IMR-90 (cell line): ENCODE results near the gene PPP6R3. TPM values are rescaled to one million over a fixed set of nuclear protein-coding genes. Genes with fewer than 3 reads are reported as not detected.

Source experiments
- ATAC-seq: fragments of 200-7000 bp; cut with Tn5 transposase; 2 replicates; pipeline ENCODE4 v1.9.1; 2020; ENCODE audit warnings: low read depth, mild to moderate bottlenecking, moderate library complexity
- BruUV-seq: library from RNA; stranded (reverse); fragments of 400-500 nt; replicated peaks from 2 replicates; lab custom pipeline; 2021; lab: Mats Ljungman, UMichigan
- CTCF ChIA-PET: fragments of 300-600 bp; formaldehyde crosslinking; extraction: SDS; loops from one replicate; lab custom pipeline; 2021; ENCODE audit warnings: antibody characterized with exemption; lab: Yijun Ruan, JAX
- POLR2A ChIA-PET: fragments of 300-600 bp; sonication (Branson Sonifier 250); formaldehyde crosslinking; loops from one replicate; lab custom pipeline; 2022; ENCODE audit warnings: antibody characterized with exemption; ENCODE audit not compliant: unreplicated experiment; lab: Charles Lee
- DNase-seq: peaks from one replicate; pipeline ENCODE4 v3.0.0; 2013
- H2AFZ ChIP-seq: replicated peaks from 2 replicates; pipeline ENCODE3; 2013; ENCODE audit warnings: low read length, mild to moderate bottlenecking; ENCODE audit not compliant: poor library complexity
- H2AK5ac ChIP-seq: 2 replicates; pipeline ENCODE4 v1.6.1; 2013; ENCODE audit warnings: low read depth, low read length, inconsistent platforms
- H2AK9ac ChIP-seq: replicated peaks from 2 replicates; pipeline ENCODE3; 2013; ENCODE audit warnings: mild to moderate bottlenecking, low read depth, low read length, moderate library complexity; ENCODE audit not compliant: poor library complexity
- H2BK120ac ChIP-seq: 2 replicates; pipeline ENCODE4 v1.6.1; 2013; ENCODE audit warnings: low read depth, low read length, inconsistent platforms
- H2BK15ac ChIP-seq: 3 replicates; pipeline ENCODE4 v1.6.1; 2013; ENCODE audit warnings: low read depth, low read length, inconsistent platforms
- H2BK20ac ChIP-seq: 2 replicates; pipeline ENCODE4 v1.6.1; 2013; ENCODE audit warnings: low read depth, mild to moderate bottlenecking, inconsistent platforms, low read length, moderate library complexity
- H2BK5ac ChIP-seq: 2 replicates; pipeline ENCODE4 v1.6.1; 2013; ENCODE audit warnings: mild to moderate bottlenecking, low read depth, low read length, inconsistent platforms; ENCODE audit not compliant: poor library complexity, severe bottlenecking
- H3K14ac ChIP-seq: replicated peaks from 2 replicates; pipeline ENCODE4 v1.6.1; 2013; ENCODE audit warnings: low read depth, low read length, inconsistent platforms
- H3K18ac ChIP-seq: 2 replicates; pipeline ENCODE4 v1.6.1; 2013; ENCODE audit warnings: low read depth, low read length, control low read depth
- H3K23ac ChIP-seq: 2 replicates; pipeline ENCODE4 v1.6.1; 2013; ENCODE audit warnings: low read depth, low read length, inconsistent platforms
- H3K27ac ChIP-seq: 2 replicates; pipeline ENCODE4 v1.5.1; 2013; ENCODE audit warnings: mild to moderate bottlenecking, control low read depth, low read length; ENCODE audit not compliant: insufficient read depth
- H3K27me3 ChIP-seq: 2 replicates; pipeline ENCODE4 v1.6.1; 2013; ENCODE audit warnings: low read length; ENCODE audit not compliant: control insufficient read depth, insufficient read depth
- H3K36me3 ChIP-seq: 2 replicates; pipeline ENCODE4 v1.6.1; 2013; ENCODE audit warnings: low read length, mixed read lengths; ENCODE audit not compliant: control insufficient read depth, insufficient read depth
- H3K4ac ChIP-seq: 2 replicates; pipeline ENCODE4 v1.6.1; 2013; ENCODE audit warnings: low read depth, low read length, inconsistent platforms
- H3K4me1 ChIP-seq: 2 replicates; pipeline ENCODE4 v1.6.1; 2013; ENCODE audit warnings: low read length, mixed read lengths; ENCODE audit not compliant: control insufficient read depth, insufficient read depth
- H3K4me2 ChIP-seq: 2 replicates; pipeline ENCODE4 v1.6.1; 2013; ENCODE audit warnings: low read depth, mild to moderate bottlenecking, control low read depth, low read length, moderate library complexity
- H3K4me3 ChIP-seq: 2 replicates; pipeline ENCODE4 v1.5.1; 2013; ENCODE audit warnings: low read depth, mild to moderate bottlenecking, control low read depth, low read length, moderate library complexity; ENCODE audit not compliant: insufficient read depth
- H3K56ac ChIP-seq: 2 replicates; pipeline ENCODE4 v1.6.1; 2013; ENCODE audit warnings: low read length, inconsistent platforms; ENCODE audit not compliant: insufficient read depth; ENCODE audit errors: extremely low read depth
- H3K79me1 ChIP-seq, 2 experiments: 2 replicates each; pipeline ENCODE4 v1.6.1; 2013; ENCODE audit warnings: low read length in 2 of 2, inconsistent platforms in 1 of 2, low read depth in 1 of 2
- H3K9ac ChIP-seq: 2 replicates; pipeline ENCODE4 v1.6.1; 2013; ENCODE audit warnings: low read depth, low read length, control low read depth
- H3K9me1 ChIP-seq: 2 replicates; pipeline ENCODE4 v1.6.1; 2013; ENCODE audit warnings: low read length, inconsistent platforms; ENCODE audit not compliant: insufficient read depth
- H3K9me3 ChIP-seq: 2 replicates; pipeline ENCODE4 v1.6.1; 2013; ENCODE audit warnings: low read length; ENCODE audit not compliant: control insufficient read depth, insufficient read depth
- H4K20me1 ChIP-seq: 2 replicates; pipeline ENCODE4 v1.6.1; 2013; ENCODE audit warnings: low read length, inconsistent platforms; ENCODE audit not compliant: insufficient read depth
- H4K5ac ChIP-seq: 2 replicates; pipeline ENCODE4 v1.6.1; 2013; ENCODE audit warnings: mild to moderate bottlenecking, low read depth, low read length, control low read depth
- H4K8ac ChIP-seq, 2 experiments: 2 replicates each; pipeline ENCODE4 v1.6.1; 2013; ENCODE audit warnings: low read depth in 2 of 2, low read length in 2 of 2, control low read depth in 1 of 2, inconsistent platforms in 1 of 2
- H4K91ac ChIP-seq: 2 replicates; pipeline ENCODE4 v1.6.1; 2013; ENCODE audit warnings: low read depth, low read length, inconsistent platforms; ENCODE audit not compliant: insufficient read depth
- BHLHE40 ChIP-seq: fragments of 150-350 bp; IDR thresholded peaks from 2 replicates; pipeline ENCODE4 v1.6.1; 2016; ENCODE audit warnings: mild to moderate bottlenecking, low read depth, low read length
- CEBPB ChIP-seq: IDR thresholded peaks from 2 replicates; pipeline ENCODE4 v1.6.1; 2012; ENCODE audit warnings: low read depth, low read length, improper control_type of control experiment
- CTCF ChIP-seq: conservative IDR thresholded peaks from 2 replicates; pipeline ENCODE4 v1.5.1; 2012; ENCODE audit warnings: mild to moderate bottlenecking, low read depth, low read length, improper control_type of control experiment
- MAFK ChIP-seq: IDR thresholded peaks from 2 replicates; pipeline ENCODE4 v1.6.1; 2012; ENCODE audit warnings: low read depth, low read length, improper control_type of control experiment
- MAZ ChIP-seq: IDR thresholded peaks from 2 replicates; pipeline ENCODE4 v1.6.1; 2012; ENCODE audit warnings: low read depth, mild to moderate bottlenecking, low read length, improper control_type of control experiment, moderate library complexity, borderline replicate concordance
- POLR2A ChIP-seq: IDR thresholded peaks from 2 replicates; pipeline ENCODE4 v1.6.1; 2012; ENCODE audit warnings: mild to moderate bottlenecking, low read depth, low read length
- WGBS, 2 experiments: methylation state at CpG; one replicate each; pipeline versions ENCODE4 v1.1.5 to v1.1.7; 2013; ENCODE audit warnings: missing lambda C conversion rate in 2 of 2; ENCODE audit not compliant: insufficient read length in 1 of 2; ENCODE audit errors: extremely low coverage in 2 of 2; 5-methylcytosine and 5-hydroxymethylcytosine counted together
- dilution Hi-C: fragments of 300-500 bp; cut with HindIII; formaldehyde crosslinking; loops from one replicate; pipeline ENCODE4 v1.14.3; 2018; ENCODE audit warnings: low sequenced_read_pairs; ENCODE audit not compliant: unreplicated experiment
- in situ Hi-C: fragments of 300-500 bp; cut with MboI; formaldehyde crosslinking; loops from 3 replicates; pipeline ENCODE4 v1.14.3; 2019; ENCODE audit warnings: low sequenced_read_pairs, inconsistent platforms, mixed read lengths
- intact Hi-C: fragments of 100-400 bp; cut with micrococcal nuclease; formaldehyde crosslinking; loops from 2 replicates; pipeline ENCODE4 v1.10.0; 2022
- polyA plus RNA-seq, 3 experiments: library from polyadenylated mRNA; depleted of rRNA; stranded (reverse); fragments of >200 nt; gene quantifications; 2 replicates each; pipeline ENCODE4 v1.2.3, GENCODE V29; 2012; ENCODE audit warnings: low replicate concordance in 1 of 3
- total RNA-seq: library from RNA; depleted of rRNA; stranded (reverse); fragments of >200 nt; gene quantifications from 2 replicates; pipeline ENCODE4 v1.2.3, GENCODE V29; 2012

PPP6R3 gene
- total and polyA plus RNA-seq, 2 of the 4 experiments (the other 2 are of a cell fraction) = 29.0 to 123 TPM

- H3K23ac ChIP-seq = no peak overlapping the region
- no peak overlapping the region for H2BK5ac ChIP-seq
- peaks cover 82% of the 10 kb centered on the region for H4K20me1 ChIP-seq
- no peak for TF ChIP-seq POLR2A
- TF ChIP-seq MAZ = no peak
- TF ChIP-seq CEBPB = no peak
- no peak for TF ChIP-seq BHLHE40
- TF ChIP-seq CTCF = no peak
- TF ChIP-seq MAFK = no peak
- H3K9me3 ChIP-seq = no peaks in the 10 kb centered on the region
- no peak for DNase-seq
- in situ Hi-C loops (no loop called here), intact Hi-C loops (no loop called here), dilution Hi-C loops (no loop called here)
- H3K36me3 ChIP-seq = no peaks in the 10 kb centered on the region
- H3K18ac ChIP-seq = no peak overlapping the region
- H4K91ac ChIP-seq = no peak overlapping the region
- POLR2A ChIA-PET = interaction anchor here (0.6 kb wide), 1 partner anchor 14 kb away, joined by 4 read pairs; no protein-coding TSS in a partner anchor
- H3K14ac ChIP-seq = no peak overlapping the region
- H2BK120ac ChIP-seq = no peak overlapping the region
- H2AK9ac ChIP-seq = no peak overlapping the region
- H3K27me3 ChIP-seq = no peaks in the 10 kb centered on the region
- no peak overlapping the region for H2BK15ac ChIP-seq
- no peak overlapping the region for H2AFZ ChIP-seq
- H3K4me1 ChIP-seq = 0 out of 2 replicates have a peak, but pooled peaks cover 6% of the 10 kb centered on the region
- no peak overlapping the region for H3K4me2 ChIP-seq
- H3K9ac ChIP-seq = no peak overlapping the region
- peaks cover 10% of the 10 kb centered on the region for H3K9me1 ChIP-seq
- H4K5ac ChIP-seq = no peak overlapping the region
- no CpG with 5 or more reads among the region's 2 CpGs for WGBS, 2 experiments
- no peak for ATAC-seq
- CTCF ChIA-PET = no interaction called here
- no TSS peak for BruUV-seq
- H2AK5ac ChIP-seq = no peak overlapping the region
- H3K56ac ChIP-seq = no peak overlapping the region
- no peak overlapping the region for H3K27ac ChIP-seq
- H3K79me1 ChIP-seq = peaks cover 6 to 60% of the 10 kb centered on the region in 2 experiments; a peak in 3 of 4 replicates
- H2BK20ac ChIP-seq = no peak overlapping the region
- no peak overlapping the region for H3K4ac ChIP-seq
- no peak overlapping the region for H3K4me3 ChIP-seq
- no peak overlapping the region for H4K8ac ChIP-seq
These were observed 19.6 kb downstream of the PPP6R3 start for GRCh38 chr11:68480193-68480592.
